HepG2 (cell line): ENCODE measurements around the gene ABT1. TPM values are rescaled to one million over a fixed set of nuclear protein-coding genes. Genes with fewer than 3 reads are reported as not detected.

Experiments used
- ATF7-NPFF ChIP-seq: sonication (generic); formaldehyde crosslinking; IDR thresholded peaks from 2 replicates; pipeline ENCODE4 v1.8.1; 2023; ENCODE audit warnings: mild to moderate bottlenecking, low read depth, missing genetic modification reagents, moderate library complexity
- CHCHD3 ChIP-seq: sonication (generic); formaldehyde crosslinking; IDR thresholded peaks from 2 replicates; pipeline ENCODE4 v1.8.0; 2022; ENCODE audit warnings: mild to moderate bottlenecking, missing genetic modification reagents, moderate library complexity
- DRAP1 ChIP-seq: IDR thresholded peaks from 2 replicates; pipeline ENCODE4 v1.6.1; 2016; ENCODE audit warnings: missing genetic modification reagents, missing compliant biosample characterization
- ELF3 ChIP-seq: IDR thresholded peaks from 2 replicates; pipeline ENCODE4 v1.6.1; 2016; ENCODE audit warnings: missing genetic modification reagents, missing compliant biosample characterization
- ELF4 ChIP-seq: sonication (generic); formaldehyde crosslinking; IDR thresholded peaks from 2 replicates; pipeline ENCODE4 v1.5.0; 2020; ENCODE audit warnings: missing genetic modification reagents, mild to moderate bottlenecking, moderate library complexity, borderline replicate concordance
- FOSL2 ChIP-seq: sonication (generic); formaldehyde crosslinking; IDR thresholded peaks from 2 replicates; pipeline ENCODE4 v1.4.0; 2020; ENCODE audit warnings: missing genetic modification reagents
- FOXO1 ChIP-seq: sonication (generic); formaldehyde crosslinking; IDR thresholded peaks from 2 replicates; pipeline ENCODE4 v1.4.0; 2020; ENCODE audit warnings: missing genetic modification reagents
- FOXP1 ChIP-seq, 2 experiments: fragments of 450-650 bp in 1 of 2; IDR thresholded peaks; 2 replicates each; pipeline ENCODE4 v1.6.1; 2017 to 2018; ENCODE audit warnings: antibody characterized with exemption in 1 of 2
- GABPA ChIP-seq, 2 experiments: IDR thresholded peaks; 2 replicates each; pipeline ENCODE4 v1.6.1; 2011 to 2016; ENCODE audit warnings: low read depth in 2 of 2, low read length in 1 of 2, missing biosample characterization in 1 of 2, missing genetic modification characterization in 1 of 2
- HNF4A ChIP-seq: sonication (generic); formaldehyde crosslinking; IDR thresholded peaks from 2 replicates; pipeline ENCODE4 v1.4.0; 2020; ENCODE audit warnings: missing genetic modification reagents
- HNRNPL ChIP-seq: fragments of 200-400 bp; formaldehyde crosslinking; IDR thresholded peaks from 2 replicates; pipeline ENCODE4 v1.6.1; 2017; ENCODE audit warnings: mild to moderate bottlenecking, low read depth, low read length
- IKZF1 ChIP-seq: fragments of 450-650 bp; IDR thresholded peaks from 2 replicates; pipeline ENCODE4 v1.7.1; 2016
- KAT7 ChIP-seq: IDR thresholded peaks from 2 replicates; pipeline ENCODE4 v1.6.1; 2018; ENCODE audit warnings: borderline replicate concordance, missing compliant biosample characterization
- KDM3A ChIP-seq: IDR thresholded peaks from 2 replicates; pipeline ENCODE4 v1.6.1; 2018; ENCODE audit warnings: low read depth, missing compliant biosample characterization
- KLF9 ChIP-seq: IDR thresholded peaks from 2 replicates; pipeline ENCODE4 v1.6.1; 2016; ENCODE audit warnings: low read depth
- NR0B2 ChIP-seq: sonication (generic); formaldehyde crosslinking; IDR thresholded peaks from 2 replicates; pipeline ENCODE4 v1.4.0; 2020; ENCODE audit warnings: mild to moderate bottlenecking, missing genetic modification reagents
- PAF1 ChIP-seq: IDR thresholded peaks from 2 replicates; pipeline ENCODE4 v1.6.1; 2016; ENCODE audit warnings: missing genetic modification reagents, missing compliant biosample characterization
- RBFOX2 ChIP-seq: fragments of 200-400 bp; formaldehyde crosslinking; IDR thresholded peaks from 2 replicates; pipeline ENCODE4 v1.6.1; 2017; ENCODE audit warnings: low read depth, mild to moderate bottlenecking, low read length
- SIN3B ChIP-seq: fragments of 150-350 bp; IDR thresholded peaks from 2 replicates; pipeline ENCODE4 v1.6.1; 2014; ENCODE audit warnings: low read length
- XBP1 ChIP-seq: sonication (generic); formaldehyde crosslinking; IDR thresholded peaks from 2 replicates; pipeline ENCODE4 v1.5.0; 2020; ENCODE audit warnings: missing genetic modification reagents
- ZNF205 ChIP-seq: IDR thresholded peaks from 2 replicates; pipeline ENCODE4 v1.6.1; 2018; ENCODE audit warnings: missing biosample characterization, missing genetic modification reagents
- ZNF607 ChIP-seq: sonication (generic); formaldehyde crosslinking; IDR thresholded peaks from 2 replicates; pipeline ENCODE4 v1.5.1; 2020; ENCODE audit warnings: missing genetic modification reagents, mild to moderate bottlenecking, borderline replicate concordance
- ZNF619 ChIP-seq: sonication (generic); formaldehyde crosslinking; IDR thresholded peaks from 2 replicates; pipeline ENCODE4 v1.4.0; 2020; ENCODE audit warnings: mild to moderate bottlenecking, missing genetic modification reagents
- polyA plus RNA-seq, 8 experiments: library from polyadenylated mRNA; depleted of rRNA in 3 of 8; stranded (reverse) in 7 of 8; unstranded in 1 of 8; fragments of >200 nt; fragmentation: Illumina TruSeq in 4 of 8; extraction: Trizol in 4 of 8; gene quantifications; 2 replicates each; pipeline versions ENCODE4 v1.2.1 to v1.2.3, GENCODE V29; 2011 to 2016; ENCODE audit warnings: low read depth in 4 of 8, missing spikeins in 1 of 8, mixed read lengths in 1 of 8; ENCODE audit not compliant: insufficient read depth in 1 of 8
- total RNA-seq, 5 experiments: library from RNA; depleted of rRNA; stranded (reverse); fragments of >200 nt; fragmentation: Illumina TruSeq; extraction: Trizol; gene quantifications; 2 replicates each; pipeline ENCODE4 v1.2.3, GENCODE V29; 2016; ENCODE audit warnings: low read depth in 1 of 5
- TF ChIP-seq, protein P1 (sequence below): sonication (generic); formaldehyde crosslinking; IDR thresholded peaks from 2 replicates; pipeline ENCODE4 v1.5.1; 2020; ENCODE audit warnings: missing genetic modification reagents, mild to moderate bottlenecking, borderline replicate concordance
- TF ChIP-seq, protein P2 (sequence below): fragments of 450-650 bp; IDR thresholded peaks from 2 replicates; pipeline ENCODE4 v1.6.1; 2017; ENCODE audit warnings: mild to moderate bottlenecking

ABT1 gene
- total and polyA plus RNA-seq, 2 of the 13 experiments (the other 11 are each of a cell fraction or from before 2014, with no cell fraction given): 38.4 TPM

DNA sequence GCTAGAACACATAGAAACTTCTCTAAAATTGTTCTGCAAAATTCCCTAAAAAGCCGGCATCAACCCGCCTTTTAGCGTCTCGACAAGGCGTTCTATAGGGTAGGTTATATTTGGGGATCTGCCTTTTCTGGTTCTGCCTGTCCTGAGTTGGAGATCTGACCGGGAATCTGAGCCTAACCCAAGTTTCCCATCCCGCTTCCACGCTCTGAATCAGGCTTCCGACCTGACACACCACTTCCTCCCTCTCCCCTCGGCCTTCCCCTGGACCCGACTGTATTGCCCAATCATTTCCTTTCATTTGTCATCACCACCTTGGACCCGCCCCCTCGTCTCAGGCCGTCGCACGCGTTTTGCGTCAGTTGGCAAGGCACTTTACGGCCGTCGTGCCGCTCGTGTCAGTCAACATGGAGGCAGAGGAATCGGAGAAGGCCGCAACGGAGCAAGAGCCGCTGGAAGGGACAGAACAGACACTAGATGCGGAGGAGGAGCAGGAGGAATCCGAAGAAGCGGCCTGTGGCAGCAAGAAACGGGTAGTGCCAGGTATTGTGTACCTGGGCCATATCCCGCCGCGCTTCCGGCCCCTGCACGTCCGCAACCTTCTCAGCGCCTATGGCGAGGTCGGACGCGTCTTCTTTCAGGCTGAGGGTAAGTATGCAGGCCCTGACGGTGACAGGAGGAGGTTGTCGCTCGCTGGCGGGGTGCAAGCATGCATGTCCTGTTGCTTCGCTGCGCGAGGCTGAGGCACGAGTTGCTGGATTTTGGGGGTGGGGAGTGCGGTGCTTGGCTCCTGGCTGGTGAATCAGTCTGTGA, at the start of gene ABT1 (continued):
- TF ChIP-seq HNF4A (peak; percentile 75), PAF1 (CRISPR knock-in tag) (no peak; the same call in 1 of the 2 replicates), ELF3 (CRISPR knock-in tag) (peak; percentile 92), CHCHD3 (CRISPR knock-in tag) (peak; percentile 91; the same call in 1 of the 2 replicates), DRAP1 (CRISPR knock-in tag) (peak; percentile 97), ATF7-NPFF (CRISPR knock-in tag) (peak; percentile 70), ZNF607 (CRISPR knock-in tag) (peak; percentile 75; the same call in 1 of the 2 replicates), KLF9 (peak; percentile 90), KDM3A (CRISPR knock-in tag) (peak; percentile 99), NR0B2 (CRISPR knock-in tag) (peak; percentile 78), FOXP1 (IDR thresholded peaks at IDR 0.05) (no peak), FOXP1 (CRISPR knock-in tag; IDR thresholded peaks at IDR 0.05) (peak; percentile 70), ZNF619 (CRISPR knock-in tag) (peak; percentile 95; the same call in 1 of the 2 replicates), FOXO1 (CRISPR knock-in tag) (peak; percentile 94), HNRNPL (peak; percentile 86), ZNF205 (CRISPR knock-in tag) (peak; percentile 93), IKZF1 (no peak), GABPA (IDR thresholded peaks at IDR 0.05; ENCODE audit: low read depth, low read length) (peak; percentile 62), GABPA (CRISPR knock-in tag; IDR thresholded peaks at IDR 0.05; ENCODE audit: low read depth) (peak; percentile 93), ELF4 (CRISPR knock-in tag) (peak; percentile 49; the same call in 1 of the 2 replicates), SIN3B (peak; percentile 94), XBP1 (CRISPR knock-in tag) (no peak), FOSL2 (CRISPR knock-in tag) (peak; percentile 90), KAT7 (peak; percentile 97), RBFOX2 (peak; percentile 82)
- TF ChIP-seq, protein P1, sequence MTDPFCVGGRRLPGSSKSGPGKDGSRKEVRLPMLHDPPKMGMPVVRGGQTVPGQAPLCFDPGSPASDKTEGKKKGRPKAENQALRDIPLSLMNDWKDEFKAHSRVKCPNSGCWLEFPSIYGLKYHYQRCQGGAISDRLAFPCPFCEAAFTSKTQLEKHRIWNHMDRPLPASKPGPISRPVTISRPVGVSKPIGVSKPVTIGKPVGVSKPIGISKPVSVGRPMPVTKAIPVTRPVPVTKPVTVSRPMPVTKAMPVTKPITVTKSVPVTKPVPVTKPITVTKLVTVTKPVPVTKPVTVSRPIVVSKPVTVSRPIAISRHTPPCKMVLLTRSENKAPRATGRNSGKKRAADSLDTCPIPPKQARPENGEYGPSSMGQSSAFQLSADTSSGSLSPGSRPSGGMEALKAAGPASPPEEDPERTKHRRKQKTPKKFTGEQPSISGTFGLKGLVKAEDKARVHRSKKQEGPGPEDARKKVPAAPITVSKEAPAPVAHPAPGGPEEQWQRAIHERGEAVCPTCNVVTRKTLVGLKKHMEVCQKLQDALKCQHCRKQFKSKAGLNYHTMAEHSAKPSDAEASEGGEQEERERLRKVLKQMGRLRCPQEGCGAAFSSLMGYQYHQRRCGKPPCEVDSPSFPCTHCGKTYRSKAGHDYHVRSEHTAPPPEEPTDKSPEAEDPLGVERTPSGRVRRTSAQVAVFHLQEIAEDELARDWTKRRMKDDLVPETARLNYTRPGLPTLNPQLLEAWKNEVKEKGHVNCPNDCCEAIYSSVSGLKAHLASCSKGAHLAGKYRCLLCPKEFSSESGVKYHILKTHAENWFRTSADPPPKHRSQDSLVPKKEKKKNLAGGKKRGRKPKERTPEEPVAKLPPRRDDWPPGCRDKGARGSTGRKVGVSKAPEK (CRISPR knock-in tag): peak; percentile 96
- TF ChIP-seq, protein P2, sequence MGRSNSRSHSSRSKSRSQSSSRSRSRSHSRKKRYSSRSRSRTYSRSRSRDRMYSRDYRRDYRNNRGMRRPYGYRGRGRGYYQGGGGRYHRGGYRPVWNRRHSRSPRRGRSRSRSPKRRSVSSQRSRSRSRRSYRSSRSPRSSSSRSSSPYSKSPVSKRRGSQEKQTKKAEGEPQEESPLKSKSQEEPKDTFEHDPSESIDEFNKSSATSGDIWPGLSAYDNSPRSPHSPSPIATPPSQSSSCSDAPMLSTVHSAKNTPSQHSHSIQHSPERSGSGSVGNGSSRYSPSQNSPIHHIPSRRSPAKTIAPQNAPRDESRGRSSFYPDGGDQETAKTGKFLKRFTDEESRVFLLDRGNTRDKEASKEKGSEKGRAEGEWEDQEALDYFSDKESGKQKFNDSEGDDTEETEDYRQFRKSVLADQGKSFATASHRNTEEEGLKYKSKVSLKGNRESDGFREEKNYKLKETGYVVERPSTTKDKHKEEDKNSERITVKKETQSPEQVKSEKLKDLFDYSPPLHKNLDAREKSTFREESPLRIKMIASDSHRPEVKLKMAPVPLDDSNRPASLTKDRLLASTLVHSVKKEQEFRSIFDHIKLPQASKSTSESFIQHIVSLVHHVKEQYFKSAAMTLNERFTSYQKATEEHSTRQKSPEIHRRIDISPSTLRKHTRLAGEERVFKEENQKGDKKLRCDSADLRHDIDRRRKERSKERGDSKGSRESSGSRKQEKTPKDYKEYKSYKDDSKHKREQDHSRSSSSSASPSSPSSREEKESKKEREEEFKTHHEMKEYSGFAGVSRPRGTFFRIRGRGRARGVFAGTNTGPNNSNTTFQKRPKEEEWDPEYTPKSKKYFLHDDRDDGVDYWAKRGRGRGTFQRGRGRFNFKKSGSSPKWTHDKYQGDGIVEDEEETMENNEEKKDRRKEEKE: no peak
